NCI-H748 (cell line): ENCODE data around the gene ADARB2.
A peak's percentile ranks its signal among the peaks of the same experiment; 100 is the strongest.

ENCODE experiments used
- DNase-seq: peaks from one replicate; lab custom pipeline; 2025; ENCODE audit not compliant: unreplicated experiment; lab: John Stamatoyannopoulos, UW

Gene ADARB2

GRCh38 chr10:1617376-1618317 is 119.7 kb downstream of the ADARB2 start:
- peak; percentile 32 for DNase-seq

GRCh38 chr10:1616701-1617100 is 120.6 kb downstream of the ADARB2 start:
- peak; percentile 48 for DNase-seq

- DNase-seq = no peak
These were observed 122.0 kb downstream of the ADARB2 start for GRCh38 chr10:1615186-1615954.

GRCh38 chr10:1613511-1613910 is 123.8 kb downstream of the ADARB2 start:
- DNase-seq = peak; percentile 19

GRCh38 chr10:1612908-1613307 is 124.4 kb downstream of the ADARB2 start:
- peak; percentile 12 for DNase-seq

GRCh38 chr10:1611936-1612550 is 125.3 kb downstream of the ADARB2 start:
- DNase-seq = peak; percentile 83

GRCh38 chr10:1610986-1611770 is 126.1 kb downstream of the ADARB2 start:
- no peak for DNase-seq

- peak; percentile 13 for DNase-seq
These were observed 127.7 kb downstream of the ADARB2 start for GRCh38 chr10:1609648-1609970.

DNA sequence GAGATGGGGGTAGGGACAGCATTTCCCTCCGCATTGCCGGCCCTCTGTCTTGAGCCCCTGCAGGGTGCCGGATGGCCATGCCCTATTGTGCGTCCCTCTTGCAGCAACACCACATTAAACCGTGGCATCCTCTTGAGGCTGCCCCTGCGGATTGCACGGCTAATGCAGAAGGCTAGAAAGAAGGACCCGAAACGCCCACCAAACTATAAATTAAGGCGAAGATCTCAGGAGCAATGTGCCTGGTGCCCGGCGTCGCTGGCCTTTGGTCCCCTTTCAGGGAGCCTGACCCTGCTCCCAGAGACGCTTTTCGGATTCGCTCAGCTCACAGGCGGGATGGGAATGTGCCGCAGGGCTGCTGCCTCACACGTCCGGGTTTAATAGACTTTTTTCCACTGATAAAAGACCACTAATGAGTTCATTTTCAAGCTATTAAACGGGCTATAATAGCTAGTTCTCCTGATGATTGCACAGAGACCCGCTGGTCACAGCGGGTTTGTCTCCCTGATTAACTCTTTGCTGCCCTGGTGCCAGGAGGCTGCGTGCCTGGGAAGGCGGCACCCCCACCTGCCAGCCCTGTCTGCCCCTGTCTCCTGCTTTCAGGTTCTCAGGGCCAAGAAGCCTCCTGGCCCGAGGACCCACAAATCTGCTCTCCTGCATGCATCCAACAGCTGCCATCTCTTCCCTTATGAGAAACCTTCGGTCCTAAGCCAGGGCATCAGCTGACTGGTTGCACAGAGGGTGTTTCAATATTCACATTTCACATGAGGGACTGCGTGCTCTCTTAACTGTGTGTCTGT is 128.3 kb downstream of the ADARB2 start:
- peak; percentile 5 for DNase-seq

DNA sequence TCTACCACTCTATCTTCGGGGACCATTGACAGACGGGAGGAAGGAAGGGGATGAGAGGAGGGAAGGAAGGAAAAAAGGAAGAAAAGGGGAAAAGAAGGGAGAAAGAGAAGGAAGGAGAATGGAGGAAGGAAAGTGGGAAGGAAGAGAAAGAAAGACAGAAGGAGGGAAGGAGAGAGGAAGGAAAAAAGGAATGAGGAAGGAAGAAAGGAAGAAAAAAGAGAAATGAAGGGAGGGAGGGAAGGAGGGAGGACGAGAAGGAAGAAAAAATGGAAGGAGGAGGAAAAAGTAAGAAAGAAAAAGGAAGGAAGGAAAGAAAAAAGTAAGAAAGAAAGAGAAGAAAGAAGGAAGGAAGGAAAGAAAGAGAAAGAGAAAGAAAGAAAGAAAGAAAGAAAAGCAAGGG is 128.9 kb downstream of the ADARB2 start:
- no peak for DNase-seq

GRCh38 chr10:1607466-1607865 is 129.9 kb downstream of the ADARB2 start:
- no peak for DNase-seq

- DNase-seq = peak; percentile 3
These were observed 131.1 kb downstream of the ADARB2 start for GRCh38 chr10:1605999-1606940.

DNA sequence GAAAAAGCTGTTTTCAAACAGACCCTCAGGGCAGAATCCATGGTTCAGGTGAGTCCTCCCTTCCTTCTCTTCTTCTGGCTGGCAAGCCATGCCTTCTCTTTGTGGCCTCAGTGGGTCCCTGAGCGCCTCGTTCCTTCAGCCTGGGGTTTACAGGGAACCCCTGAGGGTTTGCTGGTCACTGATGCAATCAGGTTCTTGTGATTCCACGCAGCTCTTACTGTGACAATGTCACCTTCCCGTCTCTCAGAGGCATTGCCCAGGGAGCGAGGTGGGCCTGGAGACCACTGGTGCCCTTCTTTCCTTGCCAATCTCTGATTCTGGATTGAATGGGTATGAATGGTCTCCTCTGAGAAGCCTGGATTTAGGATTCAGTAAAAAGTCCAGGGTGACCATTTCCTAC is 132.2 kb downstream of the ADARB2 start:
- DNase-seq = no peak

GRCh38 chr10:1604246-1604645 is 133.1 kb downstream of the ADARB2 start:
- DNase-seq = no peak

GRCh38 chr10:1603181-1603580 is 134.1 kb downstream of the ADARB2 start:
- no peak for DNase-seq

DNA sequence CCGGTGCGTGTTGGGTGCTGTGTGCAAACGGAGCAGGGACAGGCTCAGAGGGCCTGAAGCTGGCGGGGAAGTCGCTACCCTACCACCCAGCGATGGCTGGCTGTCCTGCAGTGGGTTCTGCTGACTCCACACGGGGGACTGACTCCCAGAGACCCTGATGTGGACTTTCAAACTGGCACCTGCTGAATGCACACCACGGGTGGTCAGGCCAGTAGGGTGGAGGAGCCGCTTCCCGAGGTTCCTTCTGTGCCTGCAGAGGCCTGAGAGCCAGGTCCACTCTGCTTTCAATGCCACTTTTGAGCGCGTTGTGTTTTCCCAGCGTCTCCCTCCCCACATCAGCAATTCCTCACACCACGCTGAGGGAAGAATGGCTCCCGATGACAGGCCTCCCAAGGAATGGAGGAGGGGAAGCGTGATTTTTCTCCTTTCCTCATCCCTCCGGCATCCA is 135.3 kb downstream of the ADARB2 start:
- no peak for DNase-seq

DNA sequence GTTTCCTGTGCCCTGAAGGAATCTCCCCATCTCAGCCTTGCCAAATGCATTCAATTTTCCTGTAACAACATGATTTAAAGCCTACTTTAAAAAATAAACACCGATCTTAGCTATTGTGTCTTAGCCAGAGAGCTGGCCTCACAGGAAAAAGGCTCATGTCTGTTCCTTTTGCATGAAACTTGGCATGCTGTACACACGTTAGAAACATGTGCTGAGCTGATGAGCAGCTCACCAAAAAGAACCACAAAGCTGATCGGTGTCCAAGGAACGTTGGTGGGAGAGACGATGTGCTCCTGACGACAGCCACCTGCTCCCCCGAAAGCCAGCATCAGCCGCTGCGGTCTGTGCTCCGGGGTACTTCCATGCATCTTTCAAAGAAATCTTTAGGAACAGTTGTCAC is 135.9 kb downstream of the ADARB2 start:
- DNase-seq = no peak

GRCh38 chr10:1600861-1601260 is 136.5 kb downstream of the ADARB2 start:
- DNase-seq = no peak
